Astrocyte of the spinal cord (primary cell): ENCODE measurements around the gene MEAK7.

Source experiments
- DNase-seq: peaks from one replicate; pipeline ENCODE4 v3.0.0; 2011; ENCODE audit warnings: low read depth, low spot score
- H3K4me3 ChIP-seq: 2 replicates; pipeline ENCODE4 v1.5.1; 2011; ENCODE audit warnings: low read depth, mild to moderate bottlenecking, low read length, moderate library complexity
- CTCF ChIP-seq: IDR thresholded peaks from 2 replicates; pipeline ENCODE4 v1.5.1; 2012; ENCODE audit warnings: low read depth, mild to moderate bottlenecking, low read length, inconsistent platforms
- in situ Hi-C: cut with HindIII; loops from 2 replicates; pipeline ENCODE4 v1.10.0; 2017; ENCODE audit warnings: low sequenced_read_pairs

Gene MEAK7

GRCh38 chr16:84481051-84481735 lies 23.3 kb downstream of the MEAK7 start:
- in situ Hi-C loops, result no loop called here
- DNase-seq, result no peak
- no peak overlapping the region for H3K4me3 ChIP-seq
- no peak for TF ChIP-seq CTCF

GRCh38 chr16:84479716-84480450 lies 24.6 kb downstream of the MEAK7 start:
- no peak overlapping the region for H3K4me3 ChIP-seq
- in situ Hi-C loops, result no loop called here
- TF ChIP-seq CTCF, result no peak
- no peak for DNase-seq

GRCh38 chr16:84478172-84478947 lies 26.1 kb downstream of the MEAK7 start:
- in situ Hi-C loops, result no loop called here
- DNase-seq, result peak; percentile 80
- no peak overlapping the region for H3K4me3 ChIP-seq
- TF ChIP-seq CTCF, result no peak

- DNase-seq, result no peak
- TF ChIP-seq CTCF, result no peak
- no peak overlapping the region for H3K4me3 ChIP-seq
- in situ Hi-C loops, result no loop called here
Observed at GRCh38 chr16:84477661-84478060, 26.8 kb downstream of the MEAK7 start.

GRCh38 chr16:84476401-84476800 lies 28.1 kb downstream of the MEAK7 start:
- in situ Hi-C loops, result no loop called here
- no peak overlapping the region for H3K4me3 ChIP-seq
- DNase-seq, result no peak
- no peak for TF ChIP-seq CTCF

GRCh38 chr16:84475643-84476240 lies 28.7 kb downstream of the MEAK7 start:
- in situ Hi-C loops, result no loop called here
- no peak for TF ChIP-seq CTCF
- DNase-seq, result no peak
- H3K4me3 ChIP-seq, result no peak overlapping the region
